ENCODE results near the gene PIR. TPM values are rescaled to one million over a fixed set of nuclear protein-coding genes. Genes with fewer than 3 reads are reported as not detected.

PIR gene
- total and polyA plus RNA-seq, 9 donors: 8.2 to 23.7 (median 13.1) TPM

DNA sequence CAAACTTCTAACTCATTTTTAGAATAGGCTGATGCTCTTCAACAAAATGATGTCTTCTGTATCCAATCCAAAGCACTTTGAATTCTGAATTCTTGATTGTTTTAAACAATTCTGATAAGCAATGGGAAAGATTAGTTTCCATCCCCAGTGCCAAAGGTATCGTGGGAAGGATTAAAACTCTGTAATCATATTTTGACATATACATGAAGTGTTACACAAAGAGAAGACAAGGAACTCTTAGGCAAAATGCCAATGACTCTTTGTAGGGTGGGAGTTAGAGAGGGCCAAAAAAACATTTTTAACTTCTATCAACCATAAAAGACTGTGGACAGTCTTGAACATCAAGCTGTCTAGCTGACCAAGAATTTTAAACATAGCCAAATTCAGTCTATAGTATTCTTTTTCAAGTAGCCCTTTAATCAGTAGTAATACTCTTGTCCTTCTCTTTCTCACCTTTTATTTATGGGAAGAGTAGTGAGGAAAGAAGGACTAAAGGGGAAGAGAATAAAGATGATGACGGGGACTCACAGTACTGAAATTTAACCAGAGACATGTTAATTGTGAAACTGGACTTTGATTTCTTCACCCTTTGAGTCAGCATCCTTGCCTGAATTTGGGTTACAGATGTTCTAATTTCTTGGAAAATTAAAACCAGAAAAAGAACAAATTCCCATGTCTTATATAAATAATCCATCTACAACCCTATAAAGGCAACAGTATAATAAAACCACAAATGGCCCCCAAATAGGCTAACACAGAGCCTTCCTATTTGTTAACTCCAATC is 57.1 kb downstream of the PIR start:
- Histone ChIP-seq H3K4me1 (ENCODE audit: insufficient read depth) (no peaks in the 10 kb centered on the region), H3K36me3 (no peaks in the 10 kb centered on the region), H3K4me3 (no peak overlapping the region), H3K27me3 (no peaks in the 10 kb centered on the region), H3K27ac (no peak overlapping the region), H3K9me3 (no peaks in the 10 kb centered on the region)
- 55 to 68% (median 56%) methylated on average over 2 of the region's 2 CpGs for WGBS, 3 donors
- intact Hi-C loops (cut with DNase I): no loop called here
- no peak for DNase-seq
- TF ChIP-seq EP300 (IDR thresholded peaks at IDR 0.05): no peak
- TF ChIP-seq, protein P1, sequence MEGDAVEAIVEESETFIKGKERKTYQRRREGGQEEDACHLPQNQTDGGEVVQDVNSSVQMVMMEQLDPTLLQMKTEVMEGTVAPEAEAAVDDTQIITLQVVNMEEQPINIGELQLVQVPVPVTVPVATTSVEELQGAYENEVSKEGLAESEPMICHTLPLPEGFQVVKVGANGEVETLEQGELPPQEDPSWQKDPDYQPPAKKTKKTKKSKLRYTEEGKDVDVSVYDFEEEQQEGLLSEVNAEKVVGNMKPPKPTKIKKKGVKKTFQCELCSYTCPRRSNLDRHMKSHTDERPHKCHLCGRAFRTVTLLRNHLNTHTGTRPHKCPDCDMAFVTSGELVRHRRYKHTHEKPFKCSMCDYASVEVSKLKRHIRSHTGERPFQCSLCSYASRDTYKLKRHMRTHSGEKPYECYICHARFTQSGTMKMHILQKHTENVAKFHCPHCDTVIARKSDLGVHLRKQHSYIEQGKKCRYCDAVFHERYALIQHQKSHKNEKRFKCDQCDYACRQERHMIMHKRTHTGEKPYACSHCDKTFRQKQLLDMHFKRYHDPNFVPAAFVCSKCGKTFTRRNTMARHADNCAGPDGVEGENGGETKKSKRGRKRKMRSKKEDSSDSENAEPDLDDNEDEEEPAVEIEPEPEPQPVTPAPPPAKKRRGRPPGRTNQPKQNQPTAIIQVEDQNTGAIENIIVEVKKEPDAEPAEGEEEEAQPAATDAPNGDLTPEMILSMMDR (IDR thresholded peaks at IDR 0.05): no peak
- TF ChIP-seq POLR2A (IDR thresholded peaks at IDR 0.05): no peak

DNA sequence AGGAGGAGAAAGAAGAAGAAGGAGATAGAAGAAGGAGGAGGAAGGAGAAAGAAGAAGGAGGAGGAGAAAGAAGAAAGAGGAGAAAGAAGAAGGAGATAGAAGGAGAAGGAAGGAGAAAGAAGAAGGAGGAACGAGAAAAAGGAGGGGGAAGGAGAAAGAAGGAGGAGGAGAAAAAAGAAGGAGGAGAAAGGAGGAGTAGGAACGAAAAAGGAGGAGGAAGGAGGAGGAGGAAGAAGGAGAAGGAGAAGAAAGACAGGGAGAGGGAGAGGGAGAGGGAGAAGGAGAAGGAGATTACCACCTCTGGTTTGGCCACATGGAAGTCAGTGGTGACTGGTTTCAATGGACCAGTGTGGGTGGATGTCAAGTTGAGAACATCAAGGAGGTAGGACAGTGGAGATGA is 58.9 kb downstream of the PIR start:
- DNase-seq: no peak
- Histone ChIP-seq H3K36me3 (no peaks in the 10 kb centered on the region), H3K4me1 (ENCODE audit: insufficient read depth) (no peaks in the 10 kb centered on the region), H3K9me3 (no peaks in the 10 kb centered on the region), H3K27me3 (no peaks in the 10 kb centered on the region), H3K4me3 (no peak overlapping the region), H3K27ac (no peak overlapping the region)
- intact Hi-C loops (cut with DNase I): no loop called here
- TF ChIP-seq, protein P1 (IDR thresholded peaks at IDR 0.05): no peak
- no peak for TF ChIP-seq POLR2A (IDR thresholded peaks at IDR 0.05)
- no peak for TF ChIP-seq EP300 (IDR thresholded peaks at IDR 0.05)
- 58 to 70% (median 70%) methylated on average over 2 of the region's 2 CpGs for WGBS, 3 donors

DNA sequence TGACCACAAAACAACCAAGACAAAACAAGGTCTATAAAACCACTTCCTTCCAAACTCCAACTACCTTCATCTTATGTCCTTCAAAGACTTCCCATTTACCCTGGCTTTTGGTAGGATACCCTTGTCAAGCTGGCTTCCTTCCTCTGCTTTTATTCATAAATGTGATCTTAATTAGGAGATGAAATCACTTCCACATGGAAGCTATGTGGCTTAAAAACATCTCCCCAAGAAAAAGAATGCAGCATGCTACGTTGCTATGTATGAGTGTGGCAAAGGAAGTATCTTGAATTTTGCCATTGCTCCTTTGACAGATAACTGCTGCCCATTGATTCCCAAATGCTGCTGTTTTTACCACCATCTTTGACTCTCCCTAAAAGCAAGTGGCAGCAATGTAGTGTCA is 62.5 kb downstream of the PIR start:
- H3K9me3 ChIP-seq: no peaks in the 10 kb centered on the region
- TF ChIP-seq POLR2A (IDR thresholded peaks at IDR 0.05) (no peak), EP300 (IDR thresholded peaks at IDR 0.05) (no peak)
- TF ChIP-seq, protein P1 (IDR thresholded peaks at IDR 0.05): no peak
- no peak overlapping the region for H3K4me3 ChIP-seq
- no peaks in the 10 kb centered on the region for H3K27me3 ChIP-seq
- H3K36me3 ChIP-seq: no peaks in the 10 kb centered on the region
- H3K27ac ChIP-seq: no peak overlapping the region
- no peak for DNase-seq
- intact Hi-C loops (cut with DNase I): no loop called here
- 44 to 58% (median 45%) methylated on average over 1 of the region's 1 CpG for WGBS, 3 donors
- H3K4me1 ChIP-seq (ENCODE audit: insufficient read depth): no peaks in the 10 kb centered on the region

DNA sequence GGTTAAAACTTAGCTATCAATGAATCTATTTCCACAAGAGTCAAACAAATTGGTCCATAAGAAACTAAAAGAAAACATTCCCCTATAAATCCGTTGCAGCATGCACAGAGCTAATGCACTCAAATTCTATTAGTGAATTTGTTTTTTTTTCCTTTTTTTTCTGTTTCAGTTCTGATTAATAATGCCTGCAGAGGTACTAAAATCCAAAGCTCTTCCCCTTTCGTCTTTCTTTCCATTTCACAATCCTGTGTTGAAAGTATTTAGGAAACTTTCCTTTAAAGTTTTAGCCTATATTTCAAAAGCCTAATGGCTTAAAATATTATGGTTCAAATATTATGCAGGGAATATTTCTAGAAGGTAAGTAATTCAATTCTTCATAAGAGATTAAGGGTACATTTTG is 63.1 kb downstream of the PIR start:
- H3K4me1 ChIP-seq (ENCODE audit: insufficient read depth): no peaks in the 10 kb centered on the region

More for the DNA sequence above, 63.1 kb downstream of the PIR start:
- TF ChIP-seq EP300 (IDR thresholded peaks at IDR 0.05): no peak
- TF ChIP-seq, protein P1 (IDR thresholded peaks at IDR 0.05): no peak
- Histone ChIP-seq H3K27me3 (no peaks in the 10 kb centered on the region), H3K36me3 (no peaks in the 10 kb centered on the region), H3K27ac (no peak overlapping the region), H3K4me3 (no peak overlapping the region), H3K9me3 (no peaks in the 10 kb centered on the region)
- intact Hi-C loops (cut with DNase I): no loop called here
- no peak for DNase-seq
- 64 to 72% (median 70%) methylated on average over 2 of the region's 2 CpGs for WGBS, 3 donors

Data from ovary (tissue), 9 donors.